Measurements from ENCODE around the gene HPSE.

DNA sequence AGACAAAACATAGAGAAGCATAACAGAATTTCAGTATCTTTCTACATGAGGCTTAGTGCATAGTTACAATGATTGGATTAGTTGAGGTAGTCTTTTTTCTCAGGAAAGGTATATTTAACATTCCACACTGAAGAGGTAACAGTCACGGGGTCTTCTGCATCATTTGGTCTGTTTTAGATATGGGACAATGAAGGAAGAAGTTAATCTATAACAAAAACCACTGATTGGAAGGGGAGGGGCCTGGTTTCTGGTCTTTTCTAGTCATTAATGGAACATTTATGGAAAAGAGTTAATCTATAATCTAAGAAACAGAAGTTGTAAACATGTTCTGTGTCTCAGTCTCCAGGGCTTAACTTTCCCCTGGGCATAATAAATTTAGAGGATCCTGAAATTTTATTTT, 37.3 kb upstream of the HPSE start:
- TF ChIP-seq TAL1 (IDR thresholded peaks at IDR 0.05) (no peak), EZH2 (IDR thresholded peaks at IDR 0.05; ENCODE audit: borderline replicate concordance, low read depth, low read length) (no peak), FOS (IDR thresholded peaks at IDR 0.05; ENCODE audit: extremely low read depth, insufficient read length) (no peak), XRCC5 (IDR thresholded peaks at IDR 0.05; ENCODE audit: low read depth, low read length) (no peak), MEF2A (IDR thresholded peaks at IDR 0.05; ENCODE audit: control insufficient read depth, low read depth, low read length) (no peak), ETV6 (IDR thresholded peaks at IDR 0.05; ENCODE audit: borderline replicate concordance in 1 of 2, low read depth in 2 of 2, low read length in 1 of 2) (no peak), ETV6 (CRISPR knock-in tag; IDR thresholded peaks at IDR 0.05; ENCODE audit: borderline replicate concordance) (no peak), NBN (IDR thresholded peaks at IDR 0.05; ENCODE audit: low read depth) (no peak), ZBTB8A (IDR thresholded peaks at IDR 0.05; ENCODE audit: partially characterized antibody) (no peak)

Measured in K562 (cell line).